Panc1 (cell line): ENCODE measurements around the gene SPDEF.

Experiments
- POLR2AphosphoS5 ChIP-seq: IDR thresholded peaks from 2 replicates; pipeline ENCODE4 v1.6.1; 2012; ENCODE audit warnings: mild to moderate bottlenecking, low read depth, low read length, moderate library complexity
- SIN3A ChIP-seq: IDR thresholded peaks from 2 replicates; pipeline ENCODE4 v1.6.1; 2012; ENCODE audit warnings: low read depth, mild to moderate bottlenecking, low read length, moderate library complexity, borderline replicate concordance; ENCODE audit not compliant: insufficient read depth
- TF ChIP-seq, protein P1 (sequence below): fragments of 450-650 bp; IDR thresholded peaks from 2 replicates; pipeline ENCODE4 v1.5.1; 2017; ENCODE audit warnings: mild to moderate bottlenecking
- TF ChIP-seq, protein P2 (sequence below), 2 experiments: IDR thresholded peaks; 2 replicates each; pipeline ENCODE4 v1.6.1; 2011 to 2012; ENCODE audit warnings: low read depth in 2 of 2, control low read depth in 1 of 2, low read length in 1 of 2, mild to moderate bottlenecking in 1 of 2, moderate library complexity in 1 of 2; ENCODE audit not compliant: insufficient read depth in 1 of 2

DNA sequence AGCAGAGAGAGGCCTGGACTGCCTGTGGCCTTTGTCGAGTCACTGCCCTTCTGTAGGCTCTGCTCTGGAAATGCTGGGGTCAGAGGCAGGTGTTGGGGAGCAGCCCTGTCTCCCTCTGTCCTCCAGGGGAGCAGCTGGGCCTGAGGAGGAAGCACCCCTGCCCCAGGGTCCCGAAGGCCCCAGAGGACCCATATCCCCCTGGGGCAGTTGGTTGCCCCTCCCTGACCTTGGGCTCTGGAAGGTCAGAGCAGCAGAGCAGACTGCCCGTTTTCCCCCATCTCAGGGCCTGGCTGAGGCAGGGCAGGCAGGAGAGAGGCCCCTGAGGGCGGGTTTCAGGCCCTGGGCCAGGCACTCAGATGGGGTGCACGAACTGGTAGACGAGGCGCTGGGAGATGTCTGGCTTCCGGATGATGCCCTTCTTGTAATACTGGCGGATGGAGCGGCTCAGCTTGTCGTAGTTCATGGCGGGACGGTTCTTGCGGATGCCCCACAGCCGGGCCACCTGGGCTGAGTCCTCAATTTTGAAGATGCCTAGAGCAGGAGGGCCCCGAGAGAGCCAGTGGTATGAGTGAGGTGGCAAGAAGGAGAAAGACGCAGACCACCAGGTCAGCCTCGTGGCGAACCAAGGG lies 18.1 kb downstream of the SPDEF start:
- TF ChIP-seq, protein P1, sequence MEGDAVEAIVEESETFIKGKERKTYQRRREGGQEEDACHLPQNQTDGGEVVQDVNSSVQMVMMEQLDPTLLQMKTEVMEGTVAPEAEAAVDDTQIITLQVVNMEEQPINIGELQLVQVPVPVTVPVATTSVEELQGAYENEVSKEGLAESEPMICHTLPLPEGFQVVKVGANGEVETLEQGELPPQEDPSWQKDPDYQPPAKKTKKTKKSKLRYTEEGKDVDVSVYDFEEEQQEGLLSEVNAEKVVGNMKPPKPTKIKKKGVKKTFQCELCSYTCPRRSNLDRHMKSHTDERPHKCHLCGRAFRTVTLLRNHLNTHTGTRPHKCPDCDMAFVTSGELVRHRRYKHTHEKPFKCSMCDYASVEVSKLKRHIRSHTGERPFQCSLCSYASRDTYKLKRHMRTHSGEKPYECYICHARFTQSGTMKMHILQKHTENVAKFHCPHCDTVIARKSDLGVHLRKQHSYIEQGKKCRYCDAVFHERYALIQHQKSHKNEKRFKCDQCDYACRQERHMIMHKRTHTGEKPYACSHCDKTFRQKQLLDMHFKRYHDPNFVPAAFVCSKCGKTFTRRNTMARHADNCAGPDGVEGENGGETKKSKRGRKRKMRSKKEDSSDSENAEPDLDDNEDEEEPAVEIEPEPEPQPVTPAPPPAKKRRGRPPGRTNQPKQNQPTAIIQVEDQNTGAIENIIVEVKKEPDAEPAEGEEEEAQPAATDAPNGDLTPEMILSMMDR: no peak
- TF ChIP-seq POLR2AphosphoS5 (no peak), SIN3A (no peak)
- TF ChIP-seq, protein P2, sequence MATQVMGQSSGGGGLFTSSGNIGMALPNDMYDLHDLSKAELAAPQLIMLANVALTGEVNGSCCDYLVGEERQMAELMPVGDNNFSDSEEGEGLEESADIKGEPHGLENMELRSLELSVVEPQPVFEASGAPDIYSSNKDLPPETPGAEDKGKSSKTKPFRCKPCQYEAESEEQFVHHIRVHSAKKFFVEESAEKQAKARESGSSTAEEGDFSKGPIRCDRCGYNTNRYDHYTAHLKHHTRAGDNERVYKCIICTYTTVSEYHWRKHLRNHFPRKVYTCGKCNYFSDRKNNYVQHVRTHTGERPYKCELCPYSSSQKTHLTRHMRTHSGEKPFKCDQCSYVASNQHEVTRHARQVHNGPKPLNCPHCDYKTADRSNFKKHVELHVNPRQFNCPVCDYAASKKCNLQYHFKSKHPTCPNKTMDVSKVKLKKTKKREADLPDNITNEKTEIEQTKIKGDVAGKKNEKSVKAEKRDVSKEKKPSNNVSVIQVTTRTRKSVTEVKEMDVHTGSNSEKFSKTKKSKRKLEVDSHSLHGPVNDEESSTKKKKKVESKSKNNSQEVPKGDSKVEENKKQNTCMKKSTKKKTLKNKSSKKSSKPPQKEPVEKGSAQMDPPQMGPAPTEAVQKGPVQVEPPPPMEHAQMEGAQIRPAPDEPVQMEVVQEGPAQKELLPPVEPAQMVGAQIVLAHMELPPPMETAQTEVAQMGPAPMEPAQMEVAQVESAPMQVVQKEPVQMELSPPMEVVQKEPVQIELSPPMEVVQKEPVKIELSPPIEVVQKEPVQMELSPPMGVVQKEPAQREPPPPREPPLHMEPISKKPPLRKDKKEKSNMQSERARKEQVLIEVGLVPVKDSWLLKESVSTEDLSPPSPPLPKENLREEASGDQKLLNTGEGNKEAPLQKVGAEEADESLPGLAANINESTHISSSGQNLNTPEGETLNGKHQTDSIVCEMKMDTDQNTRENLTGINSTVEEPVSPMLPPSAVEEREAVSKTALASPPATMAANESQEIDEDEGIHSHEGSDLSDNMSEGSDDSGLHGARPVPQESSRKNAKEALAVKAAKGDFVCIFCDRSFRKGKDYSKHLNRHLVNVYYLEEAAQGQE (IDR thresholded peaks at IDR 0.05; ENCODE audit: insufficient read depth in 1 of 2, low read depth in 2 of 2, low read length in 1 of 2): no peak
